Middle frontal gyrus (tissue), 1 donor: ENCODE results near the gene KRT7.
"Not testable (repeated sequence)": the region's sequence is repeated elsewhere in the genome, so short reads cannot be mapped to it uniquely, and the experiment has no call there.

Experiments
- DNase-seq: peaks from one replicate; pipeline ENCODE4 v3.0.0-alpha.2; 2015; ENCODE audit warnings: low spot score; ENCODE audit errors: extremely low spot score

Gene KRT7

GRCh38 chr12:52277486-52278245, 44.6 kb downstream of the KRT7 start:
- DNase-seq: no peak

GRCh38 chr12:52278575-52279421, 45.8 kb downstream of the KRT7 start:
- peak; percentile 71 for DNase-seq

DNA sequence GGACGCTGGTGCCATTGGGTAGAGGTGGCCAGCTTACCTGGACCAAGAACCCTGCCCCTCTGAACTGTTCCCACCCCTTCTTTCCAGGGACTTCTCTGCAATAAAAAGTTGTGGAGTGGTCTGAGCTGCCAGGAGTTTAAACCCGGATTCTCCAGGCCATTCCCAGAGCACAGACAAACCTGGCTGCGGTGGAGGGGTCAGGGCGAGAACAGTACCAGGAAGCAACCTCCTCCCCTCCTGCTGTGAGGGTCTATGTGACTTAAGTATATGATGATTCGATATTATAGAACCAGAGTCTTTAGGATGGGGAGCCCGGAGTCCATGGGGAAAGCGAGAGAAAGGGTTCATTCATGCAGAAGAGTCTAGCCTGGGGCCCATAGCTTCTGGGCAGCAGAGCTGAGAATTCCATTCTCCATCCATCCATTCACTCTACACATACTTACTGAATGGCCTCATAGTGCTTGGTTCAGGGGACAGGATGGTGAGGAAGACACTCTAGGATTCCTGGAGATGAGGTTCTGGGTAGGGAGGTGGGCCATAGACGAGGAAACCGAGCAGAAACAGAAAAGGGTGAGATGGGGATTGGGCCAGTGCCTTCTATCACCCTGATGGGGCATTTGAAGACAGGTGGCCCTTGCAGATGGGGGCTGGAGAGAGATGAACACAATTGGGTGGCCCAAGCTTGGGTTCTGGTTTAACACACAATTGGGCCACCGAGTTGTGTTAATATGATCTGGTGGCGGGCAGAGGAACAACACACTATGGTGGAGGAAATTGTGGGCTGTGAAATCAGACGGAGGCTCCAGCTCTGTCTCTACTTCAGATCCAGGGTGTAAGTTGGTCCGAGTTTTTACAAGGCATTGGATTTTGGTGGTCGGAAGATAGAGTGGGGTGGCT, 46.6 kb downstream of the KRT7 start:
- no peak for DNase-seq

GRCh38 chr12:52280319-52280795, 47.3 kb downstream of the KRT7 start:
- DNase-seq: no peak

DNA sequence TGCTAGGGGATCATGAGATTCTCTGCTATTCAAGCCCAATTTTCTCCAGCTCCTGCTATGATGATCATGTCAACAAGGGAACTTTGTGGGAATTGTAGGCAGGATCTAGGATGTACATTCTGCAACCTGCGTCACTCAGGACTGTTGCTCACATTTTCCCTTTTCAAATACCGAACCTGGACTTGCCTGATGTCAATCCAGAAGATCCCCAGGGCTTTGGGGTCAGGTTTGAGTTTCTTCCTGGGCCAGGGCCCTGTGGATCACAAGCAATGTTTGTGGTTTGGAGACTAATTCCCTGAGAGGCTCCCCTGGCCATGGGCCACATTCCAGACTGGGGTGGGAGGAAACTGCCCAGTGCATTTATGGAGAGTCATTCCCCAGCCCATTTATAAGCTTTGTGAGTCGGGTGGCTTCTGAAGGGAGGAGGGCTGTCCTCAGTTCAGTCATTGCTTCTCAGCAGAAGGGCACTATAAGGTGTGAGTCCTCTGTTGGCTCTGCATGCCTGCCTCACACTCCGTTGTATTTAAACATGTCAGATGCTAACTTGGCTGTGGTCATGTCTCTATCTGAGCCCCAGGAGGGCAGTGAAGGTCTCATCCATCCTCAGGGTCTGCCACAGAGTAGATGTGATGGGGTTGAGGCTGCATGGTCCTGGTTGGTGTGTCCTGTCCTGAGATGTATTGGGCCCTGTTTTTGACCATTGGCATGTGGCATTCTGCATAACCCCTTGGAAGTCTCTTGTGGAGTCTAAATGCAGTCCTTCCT, 47.9 kb downstream of the KRT7 start:
- DNase-seq: no peak

GRCh38 chr12:52284562-52285171, 51.6 kb downstream of the KRT7 start:
- DNase-seq: no peak

DNA sequence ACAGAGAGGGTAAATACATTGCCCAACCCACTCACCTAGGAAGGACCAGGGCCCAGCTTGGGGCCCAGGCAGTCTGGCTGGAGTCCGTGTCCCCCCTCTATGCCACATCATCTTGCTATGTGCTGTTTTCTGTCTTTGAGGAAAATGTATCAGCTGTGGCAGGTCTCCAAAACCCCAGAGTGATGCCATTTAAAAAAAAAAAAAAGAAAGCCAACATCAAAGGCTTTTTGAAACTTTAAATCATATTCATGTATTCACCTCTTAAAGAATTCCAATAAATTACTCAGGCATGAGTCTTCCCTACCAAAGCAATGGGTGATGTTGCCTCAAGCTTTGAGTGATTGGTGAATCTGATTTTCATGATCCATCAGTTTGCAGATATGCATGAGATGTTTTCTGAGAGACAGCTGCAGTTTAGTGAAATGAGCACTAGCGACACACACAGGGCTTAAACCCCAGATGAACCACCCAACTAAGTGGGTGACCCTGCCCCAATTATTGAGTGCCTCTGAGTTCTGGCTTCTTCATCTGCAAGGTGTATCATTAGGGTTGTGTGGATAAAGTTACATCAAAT, 52.2 kb downstream of the KRT7 start:
- DNase-seq: no peak

GRCh38 chr12:52285851-52286530, 52.9 kb downstream of the KRT7 start:
- no peak for DNase-seq

- DNase-seq: not testable (repeated sequence)
Measured at GRCh38 chr12:52286857-52287785, 54.1 kb downstream of the KRT7 start.

DNA sequence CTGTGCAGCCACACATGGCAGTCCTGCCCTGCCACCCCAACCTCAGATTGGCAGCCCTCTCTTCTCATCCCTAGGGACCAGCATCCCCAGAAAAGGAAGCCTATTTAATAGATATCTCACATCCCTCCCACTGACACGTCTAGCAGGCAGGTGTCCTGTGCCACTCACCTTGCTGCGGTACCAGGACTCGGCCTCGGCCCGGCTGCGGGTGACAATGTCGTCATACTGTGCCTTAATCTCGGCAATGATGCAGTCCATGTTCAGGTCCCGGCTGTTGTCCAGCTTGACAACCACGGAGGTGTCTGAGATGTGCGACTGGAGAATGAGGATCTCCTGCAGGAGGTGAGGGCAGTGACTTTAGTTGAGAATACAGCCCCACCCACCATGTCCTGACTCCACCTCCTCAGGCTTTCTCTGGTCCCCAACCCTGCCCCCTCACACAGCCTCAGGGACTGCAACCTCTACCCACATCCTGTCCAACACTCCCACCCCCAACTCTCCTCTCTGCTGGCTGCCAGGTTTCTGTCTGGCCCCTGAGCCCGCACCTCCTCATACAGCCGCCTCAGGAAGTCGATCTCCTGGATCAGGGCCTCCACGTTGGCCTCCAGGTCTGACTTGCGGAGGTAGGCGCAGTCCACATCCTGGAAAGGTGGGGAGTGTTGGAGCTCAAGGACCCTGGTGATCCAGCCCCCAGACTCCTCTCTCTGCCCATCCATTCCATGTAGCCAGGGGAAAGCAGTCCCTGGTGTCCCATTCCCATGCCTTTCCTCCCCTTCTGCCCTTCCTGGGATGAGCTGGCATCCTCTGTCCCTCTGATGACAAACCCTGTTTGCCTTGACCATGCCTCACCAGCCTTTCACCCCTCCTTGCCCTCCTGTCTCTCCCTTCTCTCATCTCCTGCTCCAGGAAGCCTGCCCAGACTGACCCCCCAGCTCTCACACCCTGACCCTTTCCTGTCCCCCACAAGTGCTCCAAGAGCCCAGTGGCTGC, 55.1 kb downstream of the KRT7 start:
- DNase-seq: not testable (repeated sequence)

- DNase-seq: not testable (repeated sequence)
Measured at GRCh38 chr12:52290483-52291134, 57.6 kb downstream of the KRT7 start.

GRCh38 chr12:52291267-52291935, 58.4 kb downstream of the KRT7 start, which contains the start of gene KRT81:
Gene KRT81, minus strand, starts transcription at chr12:52291534. Its CDS starts 69 bp downstream, at chr12:52291465.
- no peak for DNase-seq

GRCh38 chr12:52293926-52294325, 60.9 kb downstream of the KRT7 start:
- no peak for DNase-seq

DNA sequence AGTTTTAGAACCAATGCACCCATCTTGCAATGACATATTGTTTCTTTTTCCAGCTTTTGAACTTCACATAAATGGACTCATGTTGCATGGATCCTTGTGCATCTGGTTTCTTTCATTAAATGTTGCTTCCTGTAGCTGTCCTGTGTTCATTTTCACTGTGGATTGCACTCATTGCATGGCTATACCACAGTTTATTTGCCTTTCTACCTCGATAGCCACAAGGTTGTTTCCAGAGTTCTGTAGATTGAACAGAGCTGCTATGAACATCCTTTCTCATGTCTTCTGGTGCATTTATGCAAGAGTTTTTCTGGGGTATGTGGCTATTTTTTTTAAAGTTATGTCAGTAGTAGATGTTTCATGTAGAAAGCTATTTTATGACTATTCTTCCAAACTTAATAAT, 61.8 kb downstream of the KRT7 start:
- DNase-seq: no peak

GRCh38 chr12:52295663-52296062, 62.6 kb downstream of the KRT7 start:
- DNase-seq: no peak
